ENCODE measurements around the gene GALNT10. TPM values are rescaled to one million over a fixed set of nuclear protein-coding genes. Genes with fewer than 3 reads are reported as not detected.

Gene GALNT10
- polyA plus RNA-seq, 1 experiment: 93.1 TPM

- TF ChIP-seq CTCF (IDR thresholded peaks at IDR 0.05; ENCODE audit: low read depth, low read length): no peak
- Histone ChIP-seq H3K4me3 (ENCODE audit: low read depth, low read length) (no peak overlapping the region), H3K27me3 (ENCODE audit: control insufficient read depth, insufficient read depth, low read length) (no peaks in the 10 kb centered on the region), H3K9me3 (ENCODE audit: control insufficient read depth, insufficient read depth, low read length) (no peaks in the 10 kb centered on the region), H3K27ac (ENCODE audit: low read depth, low read length) (no peak overlapping the region)
- POLR2A ChIA-PET: no interaction called here
- DNase-seq (ENCODE audit: low read depth, low spot score): no peak
- CTCF ChIA-PET: interaction anchor here (1.0 kb wide), 2 partner anchors 9 to 323 kb away, joined by 3 to 7 read pairs; no protein-coding TSS in a partner anchor
These were observed 205.0 kb downstream of the GALNT10 start for GRCh38 chr5:154395407-154396106.

- ChIA-PET POLR2A (no interaction called here), CTCF (no interaction called here)
- Histone ChIP-seq H3K9me3 (ENCODE audit: control insufficient read depth, insufficient read depth, low read length) (no peaks in the 10 kb centered on the region), H3K27ac (ENCODE audit: low read depth, low read length) (no peak overlapping the region), H3K4me3 (ENCODE audit: low read depth, low read length) (no peak overlapping the region), H3K27me3 (ENCODE audit: control insufficient read depth, insufficient read depth, low read length) (no peaks in the 10 kb centered on the region)
- no peak for DNase-seq (ENCODE audit: low read depth, low spot score)
- TF ChIP-seq CTCF (IDR thresholded peaks at IDR 0.05; ENCODE audit: low read depth, low read length): no peak
These were observed 205.6 kb downstream of the GALNT10 start for GRCh38 chr5:154396128-154396527.

GRCh38 chr5:154397652-154398406, 207.3 kb downstream of the GALNT10 start:
- ChIA-PET CTCF (interaction anchor here (0.7 to 2.1 kb wide), 4 partner anchors 8 to 325 kb away, joined by 3 to 6 read pairs (median 4); no protein-coding TSS in a partner anchor), POLR2A (no interaction called here)
- H3K4me3 ChIP-seq (ENCODE audit: low read depth, low read length): no peak overlapping the region
- no peak for DNase-seq (ENCODE audit: low read depth, low spot score)
- H3K27me3 ChIP-seq (ENCODE audit: control insufficient read depth, insufficient read depth, low read length): no peaks in the 10 kb centered on the region
- H3K27ac ChIP-seq (ENCODE audit: low read depth, low read length): no peak overlapping the region
- no peaks in the 10 kb centered on the region for H3K9me3 ChIP-seq (ENCODE audit: control insufficient read depth, insufficient read depth, low read length)
- TF ChIP-seq CTCF (IDR thresholded peaks at IDR 0.05; ENCODE audit: low read depth, low read length): no peak

DNA sequence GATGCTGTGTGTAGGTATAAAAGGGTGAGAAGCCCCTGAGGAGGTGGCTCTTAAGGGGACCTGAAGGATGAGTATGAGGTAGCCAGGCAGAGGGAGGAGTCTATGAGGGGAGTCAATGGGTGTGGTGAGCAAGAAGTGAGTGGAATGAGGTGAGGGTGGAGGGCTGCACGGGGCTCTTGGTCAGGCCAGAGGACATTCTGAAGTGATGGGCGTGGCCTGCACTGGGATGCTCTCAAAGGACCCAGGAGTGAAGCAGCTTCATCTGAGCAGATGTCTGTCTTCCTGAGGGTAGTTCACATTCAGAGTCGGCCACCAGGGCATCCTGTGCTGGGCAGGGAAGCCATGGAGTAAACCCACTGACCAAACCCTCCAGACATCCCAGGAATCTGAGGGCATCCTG, 210.1 kb downstream of the GALNT10 start:
- Histone ChIP-seq H3K9me3 (ENCODE audit: control insufficient read depth, insufficient read depth, low read length) (no peaks in the 10 kb centered on the region), H3K27me3 (ENCODE audit: control insufficient read depth, insufficient read depth, low read length) (no peaks in the 10 kb centered on the region), H3K27ac (ENCODE audit: low read depth, low read length) (no peak overlapping the region), H3K4me3 (ENCODE audit: low read depth, low read length) (no peak overlapping the region)
- ChIA-PET POLR2A (no interaction called here), CTCF (no interaction called here)
- no peak for DNase-seq (ENCODE audit: low read depth, low spot score)
- no peak for TF ChIP-seq CTCF (IDR thresholded peaks at IDR 0.05; ENCODE audit: low read depth, low read length)

GRCh38 chr5:154401355-154401754, 210.8 kb downstream of the GALNT10 start:
- ChIA-PET POLR2A (no interaction called here), CTCF (no interaction called here)
- H3K27me3 ChIP-seq (ENCODE audit: control insufficient read depth, insufficient read depth, low read length): no peaks in the 10 kb centered on the region
- no peak overlapping the region for H3K4me3 ChIP-seq (ENCODE audit: low read depth, low read length)
- no peak for TF ChIP-seq CTCF (IDR thresholded peaks at IDR 0.05; ENCODE audit: low read depth, low read length)
- no peaks in the 10 kb centered on the region for H3K9me3 ChIP-seq (ENCODE audit: control insufficient read depth, insufficient read depth, low read length)
- H3K27ac ChIP-seq (ENCODE audit: low read depth, low read length): no peak overlapping the region
- DNase-seq (ENCODE audit: low read depth, low spot score): no peak
